Activated T-helper 17 cell treated with anti-CD3 and anti-CD28 coated beads, Interleukin-2, amount 50 U/mL, for 72 hours (primary cell): ENCODE data around the gene UTY. TPM values are rescaled to one million over a fixed set of nuclear protein-coding genes. Genes with fewer than 3 reads are reported as not detected.

ENCODE experiments used
- ATAC-seq: fragments of 150-1000 bp; cut with Tn5 transposase; replicated peaks from 2 replicates; pipeline ENCODE4 v1.10.0; 2021; ENCODE audit warnings: mild to moderate bottlenecking, moderate library complexity
- H3K27ac Mint-ChIP-seq: one replicate; pipeline ENCODE4 v1.8.0; 2022; ENCODE audit warnings: mixed read lengths
- H3K27me3 Mint-ChIP-seq: one replicate; pipeline ENCODE4 v1.8.0; 2022; ENCODE audit warnings: mixed read lengths
- H3K36me3 Mint-ChIP-seq: one replicate; pipeline ENCODE4 v1.8.0; 2022; ENCODE audit warnings: low read depth, mild to moderate bottlenecking, mixed read lengths
- H3K4me1 Mint-ChIP-seq: one replicate; pipeline ENCODE4 v1.8.0; 2022; ENCODE audit warnings: mixed read lengths
- H3K4me3 Mint-ChIP-seq: one replicate; pipeline ENCODE4 v1.8.0; 2022; ENCODE audit warnings: mild to moderate bottlenecking, mixed read lengths
- H3K9me3 Mint-ChIP-seq: one replicate; pipeline ENCODE4 v1.8.0; 2022; ENCODE audit warnings: mixed read lengths
- total RNA-seq, 2 donors: library from RNA; stranded (reverse); gene quantifications; one replicate each; pipeline ENCODE4 v1.2.3, GENCODE V29; 2022

UTY gene
- total RNA-seq, 2 donors from 2014 or later, result 23.1 to 46.2 TPM

DNA sequence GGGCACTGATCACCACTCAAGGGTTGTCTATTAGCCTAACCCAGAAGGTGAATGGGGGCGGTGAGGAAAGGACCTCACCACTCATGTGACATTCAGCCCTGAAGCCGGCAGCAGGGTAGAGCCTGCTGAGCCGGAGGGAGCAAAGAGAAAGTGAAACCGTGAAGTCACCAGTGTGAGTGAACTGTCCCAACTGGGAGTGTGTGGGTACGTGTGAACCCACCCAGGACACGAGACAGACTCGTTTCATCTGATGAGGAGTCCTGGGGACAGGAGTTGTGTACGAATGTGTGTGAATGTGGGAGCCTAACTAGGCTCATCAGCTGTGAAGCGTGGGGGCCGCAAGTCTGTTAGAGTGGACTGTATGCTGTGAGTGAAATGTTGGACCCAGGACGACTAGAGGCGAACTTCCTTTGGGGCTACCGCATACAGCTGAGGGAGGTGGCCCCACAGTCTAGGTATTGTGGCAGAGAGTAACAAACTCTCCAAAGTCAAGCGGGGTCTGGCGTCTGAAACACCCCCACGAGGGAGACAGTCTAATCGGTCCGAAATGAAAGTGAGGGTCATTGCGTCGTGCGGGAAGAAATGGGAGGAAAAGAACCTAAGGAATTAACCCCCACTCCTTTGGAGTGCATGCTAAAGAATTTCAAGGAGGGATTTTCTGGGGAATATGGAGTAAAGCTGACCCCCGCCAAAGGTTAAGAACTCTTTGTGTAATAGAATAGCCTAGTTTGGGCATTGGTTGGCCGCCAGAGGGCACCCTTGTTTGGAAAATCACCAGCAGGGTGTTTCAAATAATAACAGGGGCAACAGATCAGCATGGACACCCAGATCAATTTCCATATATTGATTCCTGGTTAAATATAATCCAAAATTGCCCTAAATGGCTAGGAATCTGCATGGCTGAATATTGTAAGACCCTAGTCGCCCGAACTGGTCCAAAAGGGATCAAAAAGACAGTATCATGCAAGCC lies 43.6 kb downstream of the UTY start:
- H3K4me1 Mint-ChIP-seq, result peaks cover 12% of the 10 kb centered on the region
- H3K9me3 Mint-ChIP-seq, result no peaks in the 10 kb centered on the region
- H3K36me3 Mint-ChIP-seq, result peaks cover 50% of the 10 kb centered on the region
- H3K27ac Mint-ChIP-seq, result peak overlapping the region; percentile 91
- H3K4me3 Mint-ChIP-seq, result peak overlapping the region; percentile 90
- no peaks in the 10 kb centered on the region for H3K27me3 Mint-ChIP-seq
- peak; percentile 93 for ATAC-seq

DNA sequence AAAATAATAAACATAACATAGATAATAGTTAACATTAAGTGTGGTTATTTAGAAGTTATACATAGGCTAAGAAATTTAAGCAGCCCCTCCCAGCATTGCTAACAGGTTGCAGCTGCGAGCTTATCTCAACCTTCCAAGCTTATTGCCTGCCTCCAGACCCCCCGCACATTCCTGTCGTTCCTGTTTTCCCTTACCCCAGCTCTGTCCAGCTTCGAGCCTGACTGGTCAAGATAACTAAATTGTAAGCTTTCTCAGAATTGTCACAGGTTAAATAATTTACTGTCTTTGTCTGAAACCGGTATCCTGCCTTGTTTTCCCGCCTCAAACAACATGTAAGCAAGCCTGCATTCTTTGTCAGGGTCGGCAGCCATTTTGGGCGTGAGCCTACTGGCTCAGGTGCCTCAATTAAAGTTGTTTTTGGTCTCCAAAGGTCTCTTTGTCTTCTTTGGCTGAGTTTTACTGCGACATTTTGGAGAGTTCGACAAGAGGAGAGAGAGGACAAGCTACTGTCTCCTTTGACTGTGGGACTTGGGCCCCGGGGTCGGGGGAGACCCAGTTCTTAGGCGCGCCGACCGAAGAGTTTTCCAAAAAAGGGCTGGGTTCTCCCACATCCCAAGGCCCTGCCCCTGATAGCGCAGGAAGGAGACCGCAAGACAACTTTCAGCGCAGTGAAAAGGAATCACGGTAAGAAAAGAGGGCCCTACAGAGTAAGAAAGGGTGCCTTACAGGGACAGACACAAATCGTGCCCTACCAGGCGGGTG lies 44.4 kb downstream of the UTY start:
- H3K27me3 Mint-ChIP-seq, result no peaks in the 10 kb centered on the region
- no peaks in the 10 kb centered on the region for H3K9me3 Mint-ChIP-seq
- H3K4me3 Mint-ChIP-seq, result peak overlapping the region; percentile 90
- no peak for ATAC-seq
- H3K36me3 Mint-ChIP-seq, result peaks cover 56% of the 10 kb centered on the region
- peaks cover 12% of the 10 kb centered on the region for H3K4me1 Mint-ChIP-seq
- H3K27ac Mint-ChIP-seq, result peak overlapping the region; percentile 91

GRCh38 chrY:13432293-13433025 lies 47.4 kb downstream of the UTY start:
- peaks cover 4% of the 10 kb centered on the region for H3K9me3 Mint-ChIP-seq
- peak; percentile 25 for ATAC-seq
- H3K4me1 Mint-ChIP-seq, result peaks cover 18% of the 10 kb centered on the region
- H3K36me3 Mint-ChIP-seq, result peaks cover 84% of the 10 kb centered on the region
- H3K27me3 Mint-ChIP-seq, result no peaks in the 10 kb centered on the region
- H3K4me3 Mint-ChIP-seq, result peak overlapping the region; percentile 90
- H3K27ac Mint-ChIP-seq, result peak overlapping the region; percentile 76

DNA sequence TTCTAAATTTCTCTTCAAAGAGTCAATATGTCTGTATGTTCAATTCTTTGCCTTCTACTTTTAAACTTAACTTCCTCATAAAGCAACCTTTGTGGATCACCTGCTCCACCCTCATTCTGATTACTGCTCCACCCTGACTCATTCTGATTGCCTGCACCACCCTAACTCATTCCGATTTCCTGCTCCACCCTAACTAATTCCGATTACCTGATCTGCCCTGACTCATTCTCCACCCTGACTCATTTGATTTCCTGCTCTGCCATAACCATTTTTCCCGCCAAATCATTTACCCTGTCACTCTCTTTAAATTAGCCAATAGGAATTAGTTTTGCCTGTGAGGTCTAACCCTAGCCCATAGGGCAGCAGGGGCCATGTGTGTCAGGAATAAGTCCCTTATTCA lies 50.3 kb downstream of the UTY start:
- no peak overlapping the region for H3K27ac Mint-ChIP-seq
- H3K36me3 Mint-ChIP-seq, result peaks cover 91% of the 10 kb centered on the region
- peaks cover 4% of the 10 kb centered on the region for H3K9me3 Mint-ChIP-seq
- no peaks in the 10 kb centered on the region for H3K27me3 Mint-ChIP-seq
- no peak for ATAC-seq
- no peak overlapping the region for H3K4me3 Mint-ChIP-seq
- H3K4me1 Mint-ChIP-seq, result peaks cover 21% of the 10 kb centered on the region

GRCh38 chrY:13423281-13423732 lies 56.5 kb downstream of the UTY start:
- Mint-ChIP-seq H3K27me3 (no peaks in the 10 kb centered on the region), H3K4me3 (peak overlapping the region; percentile 7), H3K9me3 (no peaks in the 10 kb centered on the region), H3K36me3 (peaks cover 72% of the 10 kb centered on the region), H3K4me1 (peaks cover 39% of the 10 kb centered on the region), H3K27ac (no peak overlapping the region)
- no peak for ATAC-seq

- H3K4me3 Mint-ChIP-seq, result no peak overlapping the region
- no peaks in the 10 kb centered on the region for H3K27me3 Mint-ChIP-seq
- H3K9me3 Mint-ChIP-seq, result no peaks in the 10 kb centered on the region
- H3K36me3 Mint-ChIP-seq, result peaks cover 31% of the 10 kb centered on the region
- ATAC-seq, result no peak
- peaks cover 26% of the 10 kb centered on the region for H3K4me1 Mint-ChIP-seq
- H3K27ac Mint-ChIP-seq, result no peak overlapping the region
Observed at GRCh38 chrY:13416869-13417661, 62.8 kb downstream of the UTY start.

DNA sequence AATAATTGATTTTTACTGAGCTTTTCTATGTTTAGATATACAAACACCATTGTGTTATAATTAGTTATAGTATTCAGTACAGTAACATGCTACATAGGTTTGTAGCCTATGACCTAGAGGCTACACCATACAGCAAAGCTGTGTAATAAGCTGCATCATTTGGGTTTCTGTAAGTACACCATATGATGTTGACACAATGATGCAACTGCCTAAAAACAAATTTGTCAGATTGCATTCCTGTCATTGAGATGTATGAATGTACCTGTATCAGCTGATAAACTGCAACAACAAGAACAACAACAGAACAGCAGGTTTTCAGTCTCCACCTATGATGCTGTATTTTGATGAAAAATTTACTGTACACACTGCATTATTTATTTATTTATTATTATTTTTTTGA lies 64.3 kb downstream of the UTY start:
- H3K4me3 Mint-ChIP-seq, result no peak overlapping the region
- H3K9me3 Mint-ChIP-seq, result no peaks in the 10 kb centered on the region
- no peak overlapping the region for H3K27ac Mint-ChIP-seq
- H3K4me1 Mint-ChIP-seq, result peaks cover 19% of the 10 kb centered on the region
- no peak for ATAC-seq
- peaks cover 42% of the 10 kb centered on the region for H3K36me3 Mint-ChIP-seq
- H3K27me3 Mint-ChIP-seq, result no peaks in the 10 kb centered on the region

GRCh38 chrY:13398876-13399275 lies 81.0 kb downstream of the UTY start:
- Mint-ChIP-seq H3K27me3 (no peaks in the 10 kb centered on the region), H3K4me1 (peaks cover 6% of the 10 kb centered on the region), H3K9me3 (no peaks in the 10 kb centered on the region), H3K27ac (no peak overlapping the region), H3K36me3 (peaks cover 54% of the 10 kb centered on the region), H3K4me3 (no peak overlapping the region)
- no peak for ATAC-seq

DNA sequence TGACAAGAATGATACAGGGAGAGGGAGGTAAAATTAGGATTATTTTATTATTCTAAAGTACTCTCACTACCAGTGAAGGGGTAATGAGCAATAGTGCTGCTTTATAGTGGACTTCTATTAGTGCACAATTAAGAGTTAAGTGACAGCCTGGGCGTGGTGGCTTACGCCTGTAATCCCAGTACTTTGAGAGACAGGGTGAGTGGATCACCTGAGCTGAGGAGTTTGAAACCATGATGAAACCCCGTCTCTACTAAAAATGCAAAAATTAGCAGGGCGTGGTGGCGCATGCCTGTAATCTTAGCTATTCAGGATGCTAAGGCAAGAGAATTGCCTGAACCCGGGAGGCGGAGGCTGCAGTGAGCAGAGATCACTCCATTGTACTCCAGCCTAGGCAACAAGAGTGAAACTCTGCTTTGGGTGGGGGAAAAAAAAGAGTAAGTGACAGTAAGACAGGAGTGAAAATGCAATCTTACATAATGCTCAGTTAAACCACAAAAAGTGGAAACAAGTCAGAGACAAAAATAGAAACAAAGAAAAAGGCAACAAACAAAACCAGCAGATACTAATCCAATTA lies 98.6 kb downstream of the UTY start:
- peaks cover 34% of the 10 kb centered on the region for H3K36me3 Mint-ChIP-seq
- peaks cover 20% of the 10 kb centered on the region for H3K4me1 Mint-ChIP-seq
- peak overlapping the region; percentile 44 for H3K4me3 Mint-ChIP-seq
- no peaks in the 10 kb centered on the region for H3K9me3 Mint-ChIP-seq
- peak overlapping the region; percentile 64 for H3K27ac Mint-ChIP-seq
- peak; percentile 63 for ATAC-seq
- no peaks in the 10 kb centered on the region for H3K27me3 Mint-ChIP-seq

- no peaks in the 10 kb centered on the region for H3K27me3 Mint-ChIP-seq
- peak overlapping the region; percentile 69 for H3K27ac Mint-ChIP-seq
- H3K9me3 Mint-ChIP-seq, result no peaks in the 10 kb centered on the region
- ATAC-seq, result peak; percentile 82
- H3K36me3 Mint-ChIP-seq, result peaks cover 13% of the 10 kb centered on the region
- H3K4me3 Mint-ChIP-seq, result peak overlapping the region; percentile 59
- peaks cover 10% of the 10 kb centered on the region for H3K4me1 Mint-ChIP-seq
Observed at GRCh38 chrY:13370868-13371800, 108.7 kb downstream of the UTY start.

- ATAC-seq, result no peak
- peak overlapping the region; percentile 59 for H3K4me3 Mint-ChIP-seq
- H3K4me1 Mint-ChIP-seq, result peaks cover 10% of the 10 kb centered on the region
- H3K27me3 Mint-ChIP-seq, result no peaks in the 10 kb centered on the region
- peaks cover 13% of the 10 kb centered on the region for H3K36me3 Mint-ChIP-seq
- H3K9me3 Mint-ChIP-seq, result no peaks in the 10 kb centered on the region
- peak overlapping the region; percentile 69 for H3K27ac Mint-ChIP-seq
Observed at GRCh38 chrY:13370245-13370644, 109.6 kb downstream of the UTY start.

- peaks cover 13% of the 10 kb centered on the region for H3K36me3 Mint-ChIP-seq
- no peaks in the 10 kb centered on the region for H3K9me3 Mint-ChIP-seq
- no peak overlapping the region for H3K27ac Mint-ChIP-seq
- no peak overlapping the region for H3K4me3 Mint-ChIP-seq
- no peak for ATAC-seq
- H3K27me3 Mint-ChIP-seq, result no peaks in the 10 kb centered on the region
- peaks cover 10% of the 10 kb centered on the region for H3K4me1 Mint-ChIP-seq
Observed at GRCh38 chrY:13368513-13368845, 111.4 kb downstream of the UTY start.

DNA sequence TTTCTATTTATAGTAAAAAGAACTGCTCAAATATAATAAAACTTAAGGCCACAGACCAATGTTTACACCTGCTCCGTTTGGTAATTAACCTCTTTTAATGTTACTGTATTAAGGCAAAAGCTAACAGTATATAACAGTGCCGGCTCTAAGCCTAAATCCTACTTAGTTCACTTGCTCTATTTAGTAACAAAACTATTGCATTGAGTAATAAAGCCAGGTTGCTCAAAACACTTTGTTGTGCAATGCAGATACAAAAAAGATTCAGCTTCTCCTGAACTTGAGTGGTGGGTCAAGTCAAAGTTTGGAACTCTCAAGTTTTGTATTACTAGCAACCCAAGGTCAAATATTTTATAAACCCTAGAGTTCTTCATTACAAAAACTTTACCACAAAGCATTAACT lies 116.2 kb downstream of the UTY start:
- Mint-ChIP-seq H3K27ac (no peak overlapping the region), H3K36me3 (peaks cover 40% of the 10 kb centered on the region), H3K4me1 (peaks cover 6% of the 10 kb centered on the region), H3K9me3 (no peaks in the 10 kb centered on the region), H3K27me3 (no peaks in the 10 kb centered on the region), H3K4me3 (no peak overlapping the region)
- ATAC-seq, result no peak
